GM18508 (cell line): ENCODE measurements around the gene KCNQ4.

ENCODE experiments used
- ATAC-seq: cut with Tn5 transposase; IDR thresholded peaks from one replicate; pipeline ENCODE4 v1.9.1; 2021; ENCODE audit warnings: moderate number of reproducible peaks; ENCODE audit not compliant: insufficient read depth, unreplicated experiment

Gene KCNQ4

DNA sequence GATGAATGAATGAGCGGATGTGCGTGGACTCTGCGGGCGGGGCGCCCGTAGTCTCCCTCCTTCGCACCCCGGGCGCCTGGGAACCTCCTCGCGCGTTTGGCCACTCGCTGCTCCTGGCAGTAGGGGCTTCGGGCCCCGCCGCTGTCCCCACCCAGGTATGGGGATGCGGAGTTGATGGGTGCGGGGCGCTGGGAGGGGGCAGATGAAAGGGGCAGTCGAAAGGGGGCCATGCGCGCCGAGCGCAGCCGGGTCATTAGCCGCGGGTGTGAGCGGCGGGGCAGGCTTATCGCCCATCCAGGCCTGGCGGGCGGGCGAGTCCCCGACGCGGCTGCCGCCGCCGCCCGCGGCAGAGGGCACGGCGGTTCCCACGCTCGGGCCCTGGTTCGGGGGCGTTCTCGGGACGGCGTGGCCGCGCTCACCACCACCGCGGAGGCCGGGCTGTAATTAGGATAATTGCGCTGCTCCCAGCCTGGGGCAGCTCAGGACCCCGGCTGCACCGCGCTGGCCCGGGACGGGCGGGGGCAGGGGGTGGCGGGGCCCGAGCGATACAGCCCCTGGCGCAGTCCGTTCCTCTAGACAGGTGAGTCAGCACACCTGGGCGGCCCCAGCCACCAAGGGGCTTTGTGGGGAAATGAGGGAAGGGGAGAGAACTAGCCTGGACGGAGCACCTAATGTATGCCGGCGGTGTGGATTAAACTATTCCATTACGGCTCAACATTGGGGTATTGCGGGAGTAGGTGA is 100.6 kb downstream of the KCNQ4 start:
- no peak for ATAC-seq

DNA sequence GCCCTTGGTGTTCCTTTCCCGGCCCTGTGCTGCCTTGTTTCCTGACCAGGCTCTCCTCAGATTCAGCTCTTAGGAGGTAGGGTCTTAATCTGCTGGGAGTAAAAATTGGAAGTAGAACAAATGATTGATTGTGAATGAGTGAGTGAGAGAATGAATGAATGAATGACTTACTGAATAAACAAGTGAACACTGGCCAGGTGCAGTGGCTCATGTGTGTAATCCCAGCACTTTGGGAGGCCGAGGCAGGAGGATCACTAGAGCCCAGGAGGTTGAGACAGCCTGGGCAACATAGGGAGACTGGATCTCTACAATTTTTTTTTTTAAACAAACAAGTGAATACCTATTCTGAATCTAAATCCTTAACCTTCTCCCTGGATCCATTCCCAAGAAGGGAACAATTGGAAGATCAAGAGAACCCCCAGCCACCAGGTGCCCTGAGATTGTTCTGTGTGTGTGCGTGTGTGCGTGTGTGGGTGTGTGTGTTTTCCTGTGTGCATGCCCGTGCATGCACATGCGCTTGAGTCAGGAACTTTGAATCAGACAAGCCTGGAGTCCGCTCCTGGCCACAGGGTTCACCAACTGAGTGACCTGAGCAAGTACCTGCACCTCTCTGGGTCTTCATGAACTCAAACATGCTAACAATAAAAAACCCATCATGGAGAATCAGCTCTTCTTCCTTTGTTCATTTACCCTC is 102.9 kb downstream of the KCNQ4 start:
- no peak for ATAC-seq

DNA sequence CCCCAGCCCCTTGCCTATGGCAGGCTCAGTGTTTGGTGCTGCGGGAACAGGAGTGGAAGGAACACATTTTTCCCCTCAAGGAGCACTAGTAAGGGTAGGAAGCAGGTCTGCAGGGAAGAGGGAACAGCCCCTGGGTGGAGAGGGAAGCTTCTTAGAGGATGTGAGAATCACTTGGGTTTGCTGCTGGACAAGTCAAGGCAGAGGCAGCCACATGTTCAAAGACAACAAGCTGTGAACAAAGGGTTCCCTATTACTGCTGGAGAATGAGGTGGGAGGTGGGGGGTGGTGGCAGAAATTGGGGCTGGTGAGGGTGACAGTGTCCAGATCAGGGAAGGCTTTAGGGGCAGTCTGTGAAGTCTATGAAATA is 103.4 kb downstream of the KCNQ4 start:
- no peak for ATAC-seq

DNA sequence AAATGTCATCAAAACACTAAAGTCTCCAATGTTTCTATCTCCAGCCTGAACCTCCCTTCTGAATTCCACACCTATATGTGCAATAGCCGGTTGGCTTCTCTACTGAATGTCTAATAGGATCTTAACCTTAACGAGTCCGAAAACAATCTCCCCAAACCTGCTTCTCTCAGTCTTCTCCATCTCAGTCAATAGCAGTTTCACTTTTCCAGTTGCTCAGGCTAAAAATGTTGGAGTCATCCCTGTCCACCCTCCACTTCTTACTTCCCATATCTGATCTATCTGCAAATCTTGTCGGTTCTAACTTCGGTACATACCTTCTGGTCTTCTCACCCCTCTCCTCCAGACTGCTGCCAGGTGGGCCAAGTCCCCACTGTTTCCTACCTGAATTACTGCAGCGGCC is 104.1 kb downstream of the KCNQ4 start:
- no peak for ATAC-seq
